ENCODE measurements around the gene NADK. TPM values are rescaled to one million over a fixed set of nuclear protein-coding genes. Genes with fewer than 3 reads are reported as not detected.
"Not testable (repeated sequence)": the region's sequence is repeated elsewhere in the genome, so short reads cannot be mapped to it uniquely, and the experiment has no call there.

The NADK gene
- total RNA-seq, 2 donors from 2014 or later, result 26.5 to 51.5 TPM

DNA sequence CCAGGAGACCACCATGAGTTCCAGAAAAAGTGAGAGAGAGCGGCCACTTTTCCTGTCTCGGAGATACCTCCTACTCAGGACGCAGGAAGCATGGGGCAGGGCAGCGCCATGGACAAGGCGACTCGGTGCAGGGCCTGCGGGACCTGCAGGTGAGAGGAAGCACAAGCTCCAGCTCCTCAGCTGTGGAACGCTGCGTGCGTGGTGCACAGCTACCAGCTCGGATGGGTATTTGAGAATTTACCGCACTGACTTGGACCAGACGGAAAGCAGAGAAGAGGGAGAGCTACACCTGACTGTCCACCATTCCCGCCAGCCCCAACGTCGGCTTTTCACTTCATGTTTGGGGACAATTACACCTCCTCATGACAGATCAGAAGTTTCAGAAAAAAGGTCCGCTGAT lies 45.9 kb downstream of the NADK start:
- H3K4me3 ChIP-seq, result no peak overlapping the region
- no peaks in the 10 kb centered on the region for H3K27me3 ChIP-seq
- no peak overlapping the region for H3K27ac ChIP-seq
- no peaks in the 10 kb centered on the region for H3K9me3 ChIP-seq
- H3K36me3 ChIP-seq, result peaks cover 22% of the 10 kb centered on the region
- H3K4me1 ChIP-seq, result no peaks in the 10 kb centered on the region
- no peak for DNase-seq (ENCODE audit: low spot score)
- TF ChIP-seq CTCF (IDR thresholded peaks at IDR 0.05), result no peak

- Histone ChIP-seq H3K9me3 (no peaks in the 10 kb centered on the region), H3K27ac (no peak overlapping the region), H3K36me3 (peaks cover 22% of the 10 kb centered on the region), H3K4me1 (no peaks in the 10 kb centered on the region), H3K4me3 (no peak overlapping the region), H3K27me3 (no peaks in the 10 kb centered on the region)
- no peak for TF ChIP-seq CTCF (IDR thresholded peaks at IDR 0.05)
- no peak for DNase-seq (ENCODE audit: low spot score)
Measured at GRCh38 chr1:1730870-1731269, 47.4 kb downstream of the NADK start.

- H3K27ac ChIP-seq; H3K4me1 ChIP-seq; DNase-seq (ENCODE audit: low spot score); H3K4me3 ChIP-seq; H3K9me3 ChIP-seq; H3K27me3 ChIP-seq: not testable (repeated sequence)
- peaks cover 22% of the 10 kb centered on the region for H3K36me3 ChIP-seq
Measured at GRCh38 chr1:1730230-1730629, 48.0 kb downstream of the NADK start.

DNA sequence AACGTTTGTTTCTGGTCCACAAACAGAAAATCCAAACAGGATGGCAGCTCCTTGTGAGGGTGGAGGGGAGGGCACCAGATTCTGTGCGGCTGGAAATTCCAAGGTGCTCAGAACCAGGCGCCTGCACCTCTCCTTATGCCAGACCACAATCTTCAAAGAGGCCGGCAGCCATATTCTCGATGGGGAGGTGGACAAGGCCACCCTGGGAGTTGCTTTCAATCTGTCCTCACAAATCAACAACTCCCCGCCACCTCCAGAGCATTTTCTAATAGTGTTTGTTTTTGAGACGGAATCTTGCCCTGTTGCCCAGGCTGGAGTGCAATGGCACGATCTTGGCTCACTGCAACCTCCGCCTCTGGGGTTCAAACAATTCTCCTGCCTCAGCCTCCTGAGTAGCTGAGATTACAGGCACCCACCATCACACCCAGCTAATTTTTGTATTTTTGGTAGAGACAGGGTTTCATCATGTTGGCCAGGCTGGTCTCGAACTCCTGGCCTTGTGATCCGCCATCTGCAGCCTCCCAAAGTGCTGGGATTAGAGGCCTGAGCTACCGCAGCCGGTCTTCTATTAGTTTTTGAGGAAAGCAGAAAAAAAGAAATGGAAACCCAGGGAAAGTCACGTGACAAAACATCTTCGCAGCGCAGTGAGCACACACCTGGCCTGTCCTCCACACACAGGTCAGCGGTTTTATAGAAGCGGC lies 49.0 kb downstream of the NADK start:
- H3K9me3 ChIP-seq; H3K4me3 ChIP-seq; H3K27me3 ChIP-seq; DNase-seq (ENCODE audit: low spot score); H3K4me1 ChIP-seq: not testable (repeated sequence)
- Histone ChIP-seq H3K36me3 (peaks cover 22% of the 10 kb centered on the region), H3K27ac (peak overlapping the region in 1 of 2 donors; percentile 50)

DNA sequence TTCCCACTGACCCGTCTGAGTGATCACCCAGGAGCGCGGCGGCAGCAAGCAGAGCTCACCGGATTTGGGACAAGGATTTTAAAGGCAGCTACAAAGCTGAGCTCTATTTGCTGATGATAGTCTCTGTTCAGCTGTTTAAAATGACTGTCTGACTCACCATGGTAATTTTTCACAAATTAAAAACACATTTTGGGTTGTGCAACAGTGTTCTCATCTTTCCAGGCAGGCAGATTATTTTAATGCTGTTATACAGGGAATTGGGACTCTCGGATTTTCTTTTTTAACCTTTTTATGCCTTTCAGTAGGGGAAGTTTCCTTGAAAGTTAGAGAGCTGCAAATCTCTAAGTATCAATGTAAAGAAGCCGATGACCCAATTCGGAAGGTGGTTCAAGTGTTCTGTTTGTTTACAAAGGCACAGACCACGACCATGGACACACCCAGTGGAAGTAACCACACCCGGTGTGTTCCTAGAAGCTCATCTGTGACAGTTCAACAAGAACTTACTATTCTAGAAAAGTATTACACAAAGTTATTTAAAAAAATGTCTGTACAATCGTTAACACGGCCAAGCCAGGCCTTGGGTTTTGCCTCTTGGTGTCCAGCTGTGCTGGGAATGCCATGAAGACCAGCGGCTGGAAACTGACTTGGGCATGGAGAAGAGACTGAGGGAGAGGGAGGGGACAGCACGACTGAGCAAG lies 49.8 kb downstream of the NADK start:
- DNase-seq (ENCODE audit: low spot score); H3K4me1 ChIP-seq; H3K27me3 ChIP-seq; H3K9me3 ChIP-seq; H3K4me3 ChIP-seq: not testable (repeated sequence)
- Histone ChIP-seq H3K27ac (peak overlapping the region in 1 of 2 donors; percentile 50), H3K36me3 (peaks cover 20% of the 10 kb centered on the region)

DNA sequence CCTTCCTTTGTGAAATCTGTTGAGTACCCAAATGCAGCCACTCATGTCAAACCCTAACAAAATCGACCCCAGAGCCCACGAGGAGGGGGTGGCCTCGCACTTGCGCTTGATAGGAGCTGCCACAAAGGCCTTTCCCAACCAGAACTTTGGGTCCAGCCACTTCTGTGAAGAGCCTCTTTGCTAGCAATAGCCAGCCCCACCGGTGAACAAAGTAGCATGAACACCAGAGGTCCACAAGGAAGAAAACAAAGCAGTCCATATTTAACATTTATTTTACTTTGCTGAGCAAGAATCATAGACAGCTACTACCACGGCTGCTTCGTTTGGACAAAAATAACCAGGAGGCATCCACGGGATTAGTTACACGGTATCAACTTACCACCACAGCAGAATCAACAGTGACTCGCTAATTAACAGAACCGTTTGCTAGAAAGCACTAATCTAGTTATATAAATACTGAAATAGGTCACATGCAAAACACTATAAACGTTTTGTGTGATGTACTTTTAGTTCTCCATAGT lies 51.1 kb downstream of the NADK start:
- not testable (repeated sequence) for H3K27ac ChIP-seq; DNase-seq (ENCODE audit: low spot score); H3K36me3 ChIP-seq; H3K9me3 ChIP-seq; H3K4me3 ChIP-seq; H3K27me3 ChIP-seq; H3K4me1 ChIP-seq

DNA sequence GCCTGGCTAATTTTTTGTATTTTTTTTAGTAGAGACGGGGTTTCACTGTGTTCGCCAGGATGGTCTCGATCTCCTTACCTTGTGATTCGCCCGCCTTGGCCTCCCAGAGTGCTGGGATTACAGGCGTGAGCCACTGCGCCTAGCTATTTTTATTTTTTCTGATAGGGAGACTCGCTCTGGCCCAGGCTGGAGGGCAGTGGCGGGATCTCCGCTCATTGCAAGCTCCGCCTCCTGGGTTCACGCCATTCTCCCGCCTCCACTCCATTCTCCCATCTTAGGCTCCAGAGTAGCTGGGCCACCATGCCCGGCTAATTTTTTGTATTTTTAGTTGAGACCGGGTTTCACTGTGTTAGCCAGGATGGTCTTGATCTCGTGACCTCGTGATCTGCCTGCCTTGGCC lies 52.2 kb downstream of the NADK start:
- not testable (repeated sequence) for H3K27ac ChIP-seq

GRCh38 chr1:1724035-1724864 lies 54.0 kb downstream of the NADK start, which contains the start of gene CDK11A:
Gene CDK11A, minus strand, starts transcription at chr1:1724357. Its CDS starts 1,539 bp downstream, at chr1:1722818.
- peak in 1 of 2 donors; percentile 49 for TF ChIP-seq CTCF (IDR thresholded peaks at IDR 0.05)
- peaks cover 19% of the 10 kb centered on the region for H3K36me3 ChIP-seq
- H3K27me3 ChIP-seq, H3K9me3 ChIP-seq, H3K4me1 ChIP-seq: not testable (repeated sequence)
- H3K27ac ChIP-seq, result peak within 1 kb of the TSS; percentile 82 to 89
- peak; percentile 99 for DNase-seq (ENCODE audit: low spot score)
- H3K4me3 ChIP-seq, result peak within 1 kb of the TSS; percentile 65 to 82

More for the DNA sequence above, 52.2 kb downstream of the NADK start:
- not testable (repeated sequence) for H3K4me1 ChIP-seq; H3K36me3 ChIP-seq; H3K4me3 ChIP-seq; H3K9me3 ChIP-seq; DNase-seq (ENCODE audit: low spot score); H3K27me3 ChIP-seq

Measured in right atrium auricular region (tissue), 2 donors.